ENCODE results near the gene SMCHD1.

The SMCHD1 gene

DNA sequence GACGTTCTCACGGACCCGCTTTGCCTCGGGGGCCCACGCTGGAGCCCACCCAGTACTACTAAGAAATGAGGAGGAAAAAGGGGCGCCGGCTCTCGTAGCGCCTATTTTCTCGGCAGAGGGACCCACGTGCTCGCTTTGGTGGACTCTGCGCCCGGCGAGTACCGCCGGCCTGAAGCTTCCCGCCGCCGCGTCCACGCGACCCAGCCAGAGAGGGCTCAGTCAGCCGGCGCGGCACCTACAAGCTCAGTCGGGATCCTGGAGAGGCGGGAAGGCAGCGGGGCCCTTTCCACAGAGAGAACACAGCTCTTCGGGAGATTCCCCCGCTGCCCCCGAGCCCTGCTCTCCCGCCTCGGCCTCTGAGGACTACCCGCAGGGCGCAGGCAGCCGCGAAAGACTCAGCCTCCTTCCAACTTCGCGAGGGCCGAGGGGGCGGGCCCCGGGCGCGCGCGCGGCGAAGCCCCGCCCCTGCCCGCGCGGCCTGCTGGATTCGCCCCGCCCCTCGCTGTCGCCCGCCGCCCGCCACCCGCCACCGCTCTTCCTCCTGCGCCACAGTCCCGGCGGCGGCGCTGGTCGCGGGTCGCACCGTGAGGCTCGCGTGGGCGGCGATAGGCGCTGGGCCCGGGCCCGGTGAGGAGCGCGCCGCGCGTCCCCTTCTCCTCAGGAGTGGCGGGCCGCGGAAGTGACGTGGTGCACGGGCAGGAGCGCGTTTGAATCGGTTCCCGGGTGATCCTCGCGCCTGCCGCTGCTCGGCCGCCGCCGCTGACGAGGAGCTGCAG, at the start of gene SMCHD1:
TSS of gene SMCHD1 (plus strand) at position 549 of the 776 bp plus-strand sequence. CDS start 350 bp downstream, outside the sequence.
- DNase-seq = peak; percentile 83

DNA sequence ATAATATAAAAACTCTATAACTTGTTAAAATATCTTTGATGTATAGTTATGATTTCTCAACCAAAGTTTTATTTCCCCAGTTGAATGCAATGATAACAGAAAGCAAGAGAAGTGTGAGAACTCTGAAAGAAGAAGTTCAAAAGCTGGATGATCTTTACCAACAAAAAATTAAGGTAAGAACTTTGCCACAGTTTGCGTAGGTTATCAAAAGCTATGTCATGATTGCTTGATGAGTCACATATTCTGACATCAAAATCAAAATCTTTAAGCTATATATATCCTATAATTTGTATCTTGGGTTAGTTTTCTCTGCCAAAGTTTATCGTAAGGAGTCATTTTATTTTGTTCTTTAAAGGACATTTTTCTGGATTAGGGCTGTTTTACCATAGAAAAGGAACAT, 49.2 kb upstream of the SMCHD1 start:
- no peak for DNase-seq

DNA sequence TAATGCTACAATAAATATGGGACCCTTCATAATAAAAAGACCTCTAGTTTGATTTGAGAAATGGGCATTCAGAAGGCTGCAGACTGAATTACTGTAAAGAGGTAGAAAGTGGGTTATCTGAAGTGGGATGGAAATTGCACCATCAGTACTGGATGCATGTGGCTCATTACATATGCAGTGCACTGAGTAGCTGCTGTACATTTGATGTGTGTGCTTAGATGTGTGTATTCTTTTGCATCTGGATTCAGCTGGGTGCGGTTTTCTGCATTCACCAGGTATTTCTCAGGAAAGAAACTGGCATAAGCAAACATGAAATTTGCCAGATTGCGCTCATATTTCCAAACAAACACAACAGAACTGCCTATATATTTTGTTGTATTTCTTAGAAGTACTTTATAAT, 45.9 kb upstream of the SMCHD1 start:
- no peak for DNase-seq

DNA sequence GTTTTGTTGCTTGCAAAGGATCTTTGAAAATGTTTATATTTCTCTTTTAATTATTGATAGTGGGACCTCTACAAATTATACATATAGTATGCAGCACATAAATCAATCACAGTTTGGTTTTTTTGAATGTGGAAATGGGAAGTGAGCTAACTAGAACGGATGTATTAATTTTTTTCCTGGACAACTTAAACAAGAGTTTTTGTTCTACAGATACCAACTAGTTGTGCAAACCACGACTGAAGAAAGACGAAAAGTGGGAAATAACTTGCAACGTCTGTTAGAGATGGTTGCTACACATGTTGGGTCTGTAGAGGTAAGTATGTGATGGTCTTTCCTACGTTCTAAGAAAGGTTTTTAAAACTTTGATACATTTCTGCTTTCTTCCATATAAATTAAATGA, 45.0 kb upstream of the SMCHD1 start:
- DNase-seq = no peak

DNA sequence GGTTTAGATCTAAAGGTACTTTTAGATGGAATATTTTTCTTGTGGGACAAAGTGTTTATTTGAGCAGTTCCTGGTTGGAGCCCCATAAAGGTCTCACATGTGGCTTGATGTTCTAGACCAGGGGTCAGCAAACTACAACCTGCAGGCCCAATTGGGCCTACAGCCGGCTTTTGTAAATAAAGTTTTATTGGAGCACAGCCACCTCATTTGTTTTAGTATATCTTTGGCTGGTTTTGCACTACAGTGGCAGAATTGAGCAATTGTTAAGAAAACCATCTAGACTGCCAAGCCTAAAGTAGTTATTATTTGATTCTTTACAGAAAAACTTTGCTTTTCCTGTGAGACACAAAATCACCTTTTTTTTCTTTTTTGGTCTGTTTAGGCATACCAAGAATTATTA, 42.5 kb upstream of the SMCHD1 start:
- no peak for DNase-seq

DNA sequence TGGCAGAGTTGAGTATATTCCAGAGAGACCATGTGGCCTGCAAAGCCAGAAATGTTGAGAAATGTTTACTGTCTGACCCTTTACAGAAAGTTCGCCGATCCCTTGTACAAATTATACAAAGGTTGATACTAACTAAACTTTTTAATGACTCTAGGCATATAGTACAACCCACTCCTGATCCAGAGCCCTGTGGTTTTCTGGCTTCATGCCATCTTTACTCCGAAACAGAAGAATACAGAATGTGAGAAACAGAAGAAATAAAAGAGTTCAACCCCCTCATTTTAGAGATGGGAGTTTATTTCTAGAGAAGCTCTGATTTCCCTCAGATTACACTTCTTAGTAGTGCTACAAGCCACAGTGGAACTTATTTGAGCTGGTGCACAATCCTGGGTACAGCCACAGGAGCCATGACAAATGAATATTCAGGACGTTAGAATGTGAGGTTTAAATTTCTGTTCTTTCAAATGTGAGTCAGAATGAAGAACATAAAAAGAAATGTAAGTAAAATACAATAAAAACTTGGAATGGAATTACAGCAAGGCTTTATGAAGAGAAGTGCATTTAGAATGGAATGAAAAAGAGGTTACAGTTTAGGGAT, 38.0 kb upstream of the SMCHD1 start:
- DNase-seq = no peak

DNA sequence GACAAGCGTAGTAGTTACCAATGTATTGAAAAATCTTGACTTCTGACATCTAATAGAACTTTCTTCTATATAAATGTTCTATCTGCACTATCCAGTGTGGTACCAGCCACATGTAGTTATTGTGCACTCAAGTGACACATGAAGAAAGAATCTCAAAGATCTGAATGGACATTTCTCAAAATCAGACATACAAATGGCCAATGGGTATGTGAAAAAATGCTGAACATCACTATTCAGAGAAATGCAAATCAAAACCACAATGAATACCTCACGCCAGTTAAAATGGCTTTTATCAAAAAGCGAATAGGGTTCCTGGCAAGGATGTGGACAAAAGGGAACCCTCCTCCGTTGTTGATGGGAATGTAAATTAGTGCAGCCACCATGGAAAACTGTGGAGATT, 37.5 kb upstream of the SMCHD1 start:
- DNase-seq = peak; percentile 61

DNA sequence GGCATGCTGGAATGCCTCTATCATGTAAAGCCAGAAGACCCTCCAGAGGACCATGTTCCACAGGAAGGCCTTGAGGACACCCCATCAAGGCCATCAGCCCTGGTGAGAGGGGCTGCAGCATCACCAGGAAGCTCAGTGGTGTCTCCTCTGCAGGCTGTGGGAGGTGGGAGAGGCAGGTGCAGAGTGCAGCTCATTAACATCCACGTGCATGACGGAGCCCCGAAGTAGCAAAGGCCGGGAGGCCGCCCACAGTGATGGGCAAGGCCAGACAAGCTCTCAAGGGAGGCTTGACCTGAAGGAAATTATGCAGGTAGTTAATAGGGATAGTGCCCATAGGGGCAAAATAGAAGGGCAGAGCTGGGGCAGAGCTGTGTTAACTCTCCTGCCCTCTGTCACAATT, 30.3 kb upstream of the SMCHD1 start:
- no peak for DNase-seq

DNA sequence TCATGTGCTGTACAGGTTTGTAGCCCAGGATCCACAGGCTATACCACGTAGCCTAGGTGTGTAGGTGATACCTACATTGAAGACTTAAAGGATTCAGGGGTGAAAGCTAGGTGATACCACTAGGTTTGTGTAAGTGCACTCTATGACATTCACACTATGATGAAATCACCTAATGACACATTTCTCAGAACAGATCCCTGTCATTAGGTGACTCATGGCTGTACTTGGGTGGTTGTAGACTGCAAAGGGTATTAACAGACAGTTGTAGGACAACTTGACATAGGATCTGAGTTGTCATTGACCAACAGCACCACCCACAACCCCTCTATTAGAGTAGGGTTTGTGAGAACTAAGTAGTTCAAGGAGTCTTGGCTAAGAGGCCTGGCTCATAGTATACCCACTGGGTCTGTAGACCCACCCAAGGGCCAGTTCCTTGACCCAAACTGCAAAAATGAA, 27.7 kb upstream of the SMCHD1 start:
- peak; percentile 48 for DNase-seq

DNA sequence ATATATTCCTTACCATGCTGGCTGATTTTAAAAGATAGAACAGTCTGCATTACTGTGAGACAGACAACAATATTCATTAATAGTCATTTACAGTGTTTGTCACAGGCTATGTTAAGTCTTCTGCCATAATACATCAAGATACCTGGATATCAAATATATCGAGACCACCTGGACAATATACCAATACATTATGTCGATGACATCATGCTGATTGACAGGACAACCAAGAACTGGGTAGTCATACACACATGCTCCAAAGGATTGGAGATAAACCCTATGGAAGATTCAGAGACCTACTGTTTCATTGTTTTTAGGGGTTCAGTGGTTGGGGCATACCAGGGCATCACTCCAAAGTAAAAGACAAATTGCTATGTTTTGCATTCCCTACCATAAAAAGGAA, 26.5 kb upstream of the SMCHD1 start:
- no peak for DNase-seq

DNA sequence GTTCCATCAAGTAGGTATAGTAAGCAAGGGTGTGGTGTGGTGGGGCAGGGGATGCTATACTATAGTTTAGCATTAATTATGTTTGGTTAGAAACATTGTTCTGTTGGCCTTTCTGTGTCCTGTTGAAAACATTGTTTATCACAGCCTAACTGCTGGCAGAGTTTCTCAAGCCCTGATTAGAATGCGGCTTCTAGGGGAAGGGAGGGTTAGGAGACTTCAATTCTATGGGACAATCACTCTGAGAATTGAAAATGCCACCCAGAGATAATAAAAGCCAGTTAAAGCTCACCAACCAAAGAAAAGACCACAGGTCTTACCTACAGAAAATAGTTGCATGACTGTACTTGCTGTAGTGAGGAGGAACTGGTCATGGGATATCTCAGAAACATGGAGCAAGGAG, 19.9 kb upstream of the SMCHD1 start:
- no peak for DNase-seq

DNA sequence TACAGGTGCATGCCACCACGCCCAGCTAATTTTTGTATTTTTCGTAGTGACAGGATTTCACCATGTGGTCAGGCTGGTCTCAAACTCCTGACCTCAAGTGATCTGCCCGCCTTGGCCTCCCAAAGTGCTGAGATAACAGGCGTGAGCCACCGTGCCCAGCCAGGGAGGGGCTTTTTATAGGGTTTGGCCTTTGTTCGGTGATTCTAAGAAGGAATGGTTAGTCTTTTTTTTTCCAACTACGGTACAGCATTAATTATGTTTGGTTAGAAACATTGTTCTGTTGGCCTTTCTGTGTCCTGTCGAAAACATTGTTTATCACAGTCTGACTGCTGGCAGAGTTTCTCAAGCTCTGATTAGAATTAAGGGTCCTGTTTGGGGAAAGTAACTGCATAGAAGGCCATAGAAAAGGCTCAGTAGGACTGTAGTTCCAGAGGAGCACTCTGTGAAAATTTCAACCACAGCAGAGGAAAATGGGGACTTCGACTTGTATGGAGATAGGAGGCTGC, 19.3 kb upstream of the SMCHD1 start:
- no peak for DNase-seq

DNA sequence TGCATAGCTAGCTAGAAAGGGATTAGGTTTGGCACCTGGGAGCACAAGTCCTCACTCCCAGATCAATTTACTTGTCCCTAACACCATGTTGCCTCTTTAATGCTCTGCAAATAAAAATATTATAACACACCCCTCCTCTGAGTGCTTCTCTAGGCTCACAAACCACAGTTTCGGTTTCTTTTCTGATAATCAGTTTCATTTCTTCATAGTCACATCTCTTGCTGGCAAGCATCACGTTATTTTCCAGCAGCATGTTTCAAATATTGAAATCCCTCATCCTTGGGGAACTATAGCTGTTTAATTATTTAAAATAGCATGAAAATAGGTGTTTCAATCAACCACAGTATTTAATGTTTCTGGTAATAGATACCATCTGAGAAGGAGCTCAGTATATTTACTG, 13.9 kb upstream of the SMCHD1 start:
- no peak for DNase-seq

DNA sequence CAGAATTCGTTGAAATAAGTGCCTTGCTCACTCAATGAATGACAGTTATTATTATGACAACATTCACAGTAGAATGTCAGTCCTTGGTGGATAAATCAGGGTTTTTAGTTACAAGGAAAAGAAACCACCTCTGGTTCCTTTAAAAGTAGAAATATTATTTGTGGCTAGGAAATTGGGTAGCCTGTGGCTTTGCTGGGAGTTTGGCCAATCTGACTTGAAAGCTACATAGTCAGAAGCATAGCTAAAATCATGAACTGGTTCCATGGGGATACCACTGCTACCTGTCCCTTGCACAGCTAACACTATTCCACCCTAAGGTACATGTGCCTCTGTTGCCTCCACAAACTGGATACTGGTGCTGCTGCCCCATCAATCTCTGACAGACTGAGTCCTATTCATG, 12.8 kb upstream of the SMCHD1 start:
- DNase-seq = no peak

DNA sequence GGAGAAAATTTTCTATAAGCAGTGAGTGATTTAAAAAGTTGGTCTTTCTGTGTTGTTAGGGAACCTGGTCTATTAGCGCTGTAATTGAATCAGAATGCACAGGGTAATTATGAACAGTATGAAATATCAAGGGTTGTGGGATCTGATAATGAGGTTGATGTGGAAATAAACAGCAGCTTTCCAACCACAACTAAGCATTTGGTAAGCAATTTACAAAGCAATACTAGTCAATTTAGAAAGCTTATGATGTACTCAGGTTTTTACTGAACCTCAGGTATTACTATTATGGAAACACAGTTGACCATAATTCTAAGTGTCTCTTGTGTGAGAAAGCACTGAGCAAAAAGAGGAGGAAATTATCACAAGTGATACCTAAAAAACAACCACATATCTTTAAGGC, 11.0 kb upstream of the SMCHD1 start:
- no peak for DNase-seq

DNA sequence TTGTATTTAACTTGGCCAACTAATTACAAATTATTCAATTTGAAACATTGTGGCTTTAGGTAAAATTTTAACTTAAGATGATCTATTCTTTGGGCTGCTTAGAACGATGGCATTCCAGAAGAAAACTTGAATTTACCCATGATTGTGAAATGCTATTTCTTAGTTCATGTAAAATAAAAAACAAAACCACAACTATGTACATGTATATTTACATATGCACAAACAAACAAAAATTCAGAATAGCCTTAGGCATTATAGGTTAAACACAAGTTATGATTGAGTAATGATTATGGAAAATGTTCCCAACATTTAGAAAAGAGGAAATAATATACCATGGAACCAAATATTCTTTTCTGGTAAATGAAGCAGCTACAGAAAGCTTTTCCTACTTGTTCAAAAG, 3.5 kb upstream of the SMCHD1 start:
- DNase-seq = no peak

DNA sequence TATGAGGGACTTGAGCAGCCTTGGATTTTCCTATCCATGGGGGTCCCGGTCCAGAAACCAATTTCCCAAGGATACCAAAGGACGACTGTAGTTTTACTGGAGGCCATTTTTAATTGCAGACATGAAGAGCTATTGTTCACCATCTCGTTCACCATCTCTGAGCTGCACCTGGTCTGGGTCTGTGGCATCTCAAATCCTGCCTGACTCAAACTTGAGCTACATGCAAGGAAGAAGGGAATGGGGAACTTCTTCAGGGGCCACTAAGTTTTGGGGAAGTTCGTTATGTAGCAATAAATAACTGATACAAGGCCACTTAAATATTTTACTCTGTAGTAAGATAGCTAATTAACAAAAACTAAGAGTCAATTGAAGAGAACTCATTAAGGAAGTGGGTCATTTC, 2.1 kb upstream of the SMCHD1 start:
- no peak for DNase-seq

DNA sequence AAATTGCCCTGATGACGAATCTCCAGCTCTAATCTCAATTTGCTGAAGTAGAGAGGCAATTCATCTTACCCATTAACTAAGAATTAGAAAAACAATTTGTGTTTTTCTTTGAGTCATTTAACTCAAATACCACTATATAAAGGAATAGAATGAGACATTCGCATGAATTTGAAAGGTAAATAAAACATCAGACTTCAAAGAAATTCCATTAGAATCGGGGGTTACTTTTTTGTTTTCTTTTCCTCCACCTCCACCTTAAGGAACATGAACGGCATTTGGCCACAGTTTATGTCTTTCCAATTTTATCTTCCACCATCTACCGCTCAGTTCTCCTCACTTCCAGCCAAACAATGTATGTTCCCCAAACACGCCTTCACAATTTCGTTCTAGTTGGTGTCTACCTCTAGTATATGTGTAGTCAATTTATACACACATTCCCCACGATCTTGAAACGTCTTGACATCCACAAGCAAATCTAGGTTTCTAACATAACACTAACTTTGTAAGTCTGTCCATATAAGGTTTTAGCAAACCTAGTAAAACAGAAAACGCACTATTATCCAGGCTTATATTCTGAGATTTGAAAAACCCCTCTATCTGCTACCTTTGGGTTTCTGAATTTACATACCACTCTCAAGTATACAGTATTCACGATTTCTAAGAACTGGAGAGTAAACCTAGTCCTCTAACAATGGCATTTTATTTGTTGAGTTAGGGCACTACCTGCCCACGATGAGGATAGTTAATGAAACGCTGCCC, 1.2 kb upstream of the SMCHD1 start:
- no peak for DNase-seq

DNA sequence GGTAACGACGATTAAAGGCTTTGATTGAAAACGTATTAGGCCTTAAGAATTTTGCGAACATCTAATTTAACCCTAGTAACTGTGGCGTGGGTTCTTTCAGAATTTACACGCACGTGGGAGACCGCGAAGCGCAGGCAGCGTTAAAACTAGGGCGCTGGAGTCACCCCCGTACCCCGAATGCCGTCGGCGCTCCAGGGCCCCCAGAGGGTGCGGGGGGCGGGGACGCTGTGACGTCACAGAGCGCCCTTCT, 673 bp upstream of the SMCHD1 start:
- DNase-seq = no peak

DNA sequence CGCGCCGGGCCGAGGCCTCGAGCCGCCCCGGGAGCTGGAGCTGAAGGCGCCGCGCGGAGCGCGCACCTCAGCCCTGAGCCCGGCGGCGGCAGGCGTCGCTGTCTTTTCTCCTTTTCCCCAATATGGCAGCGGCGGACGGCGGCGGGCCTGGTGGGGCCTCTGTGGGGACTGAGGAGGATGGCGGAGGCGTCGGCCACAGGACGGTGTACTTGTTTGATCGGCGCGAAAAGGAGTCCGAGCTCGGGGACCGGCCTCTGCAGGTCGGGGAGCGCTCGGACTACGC, 369 bp downstream of the SMCHD1 start:
- no peak for DNase-seq

DNA sequence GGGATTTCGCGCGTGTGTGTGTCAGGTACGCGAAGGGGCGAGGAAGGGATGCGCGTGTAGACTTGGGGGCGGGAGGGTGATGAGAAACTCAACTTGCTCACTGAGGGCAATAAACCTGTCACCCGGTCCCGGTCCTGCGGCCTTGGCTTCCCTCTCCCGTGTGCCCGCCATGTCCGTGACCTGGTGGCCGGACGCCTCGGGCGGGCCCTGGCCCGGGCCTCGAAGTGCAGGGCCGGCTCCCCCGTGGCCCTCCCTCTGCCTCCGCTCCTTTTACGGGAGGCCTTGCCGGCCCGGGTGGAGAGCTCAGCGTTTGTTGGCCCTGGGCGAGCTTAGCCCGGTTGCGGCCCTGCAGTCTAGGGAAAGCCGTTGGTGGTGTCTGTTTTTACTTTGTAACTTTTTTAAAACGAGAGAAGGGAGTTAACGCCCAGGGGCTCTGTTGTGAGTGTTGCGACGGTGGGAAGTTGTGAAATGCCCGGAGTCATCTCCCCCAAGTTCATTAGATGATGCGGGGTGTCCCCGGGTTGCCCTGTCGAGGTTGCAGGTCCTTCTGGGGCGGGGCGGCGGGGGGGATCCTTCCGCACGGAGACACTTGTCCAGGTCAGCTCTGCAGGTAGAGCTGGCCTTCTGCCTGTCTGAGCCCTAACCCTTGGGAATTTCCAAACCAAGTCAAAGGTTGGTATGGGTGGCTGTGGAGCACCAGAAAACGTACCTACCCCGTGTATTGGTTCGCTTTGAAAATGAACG, 883 bp downstream of the SMCHD1 start:
- DNase-seq = peak; percentile 32

DNA sequence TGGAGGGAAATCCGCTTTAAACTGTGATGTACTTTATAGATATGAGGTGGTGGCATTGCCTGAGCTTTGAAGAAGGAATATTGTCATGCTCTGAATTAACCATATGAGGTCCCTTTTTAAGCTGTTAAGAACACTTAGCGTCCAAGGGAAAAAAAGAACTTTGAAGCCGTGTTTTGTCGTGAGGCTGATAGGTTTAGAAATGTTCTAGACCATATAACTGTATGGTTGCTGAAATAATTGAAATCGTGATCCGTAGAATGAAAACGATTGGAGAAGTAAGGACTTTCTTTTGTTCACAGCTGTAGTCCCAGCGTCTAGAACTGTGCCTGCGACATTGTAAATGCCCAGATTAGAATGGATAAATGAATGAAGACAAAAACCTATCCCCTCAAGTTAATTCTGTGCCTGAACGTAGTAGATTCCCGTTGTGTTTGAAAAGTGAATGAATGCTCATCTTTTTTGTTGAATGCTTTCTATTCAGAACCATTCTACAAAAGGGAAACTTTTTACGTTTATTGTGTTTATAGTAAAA, 1.5 kb downstream of the SMCHD1 start:
- DNase-seq = no peak

DNA sequence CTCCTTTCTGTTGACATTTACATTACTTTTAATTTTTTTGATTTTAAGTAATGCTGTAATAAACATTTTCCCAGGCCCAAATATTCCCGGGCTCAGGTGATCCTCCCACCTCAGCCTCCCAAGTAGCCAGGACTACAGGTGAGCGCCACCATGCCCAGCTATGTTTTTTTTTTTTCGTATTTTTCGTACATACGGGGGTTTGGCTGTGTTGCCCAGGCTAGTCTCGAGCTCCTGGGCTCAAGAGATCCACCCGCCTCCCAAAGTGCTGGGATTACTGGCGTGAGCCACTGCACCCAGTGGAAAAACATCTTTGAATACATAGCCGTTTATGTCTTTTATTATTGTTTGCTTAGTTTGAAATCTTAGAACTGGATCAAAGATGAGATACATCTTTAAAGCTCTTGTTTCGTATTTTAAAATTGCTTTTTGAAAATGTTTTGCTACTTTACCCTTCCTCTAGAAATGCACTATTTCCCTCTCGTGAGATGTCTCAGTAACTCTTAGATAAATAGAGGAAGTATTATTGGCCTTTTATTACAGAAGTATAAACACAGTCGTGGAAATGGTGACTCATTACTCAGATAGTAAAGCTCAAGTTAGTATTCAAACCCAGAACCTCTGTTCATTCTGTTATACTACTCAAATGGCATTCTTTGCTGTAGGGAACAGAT, 2.4 kb downstream of the SMCHD1 start:
- DNase-seq = peak; percentile 68
